HG02870 (cell line): Measurements from ENCODE around the gene CARHSP1.
"Not testable (repeated sequence)": the region's sequence is repeated elsewhere in the genome, so short reads cannot be mapped to it uniquely, and the experiment has no call there.

Experiments used
- ATAC-seq: cut with Tn5 transposase; IDR thresholded peaks from one replicate; pipeline ENCODE4 v1.9.1; 2021; ENCODE audit warnings: mild to moderate bottlenecking, moderate library complexity; ENCODE audit not compliant: unreplicated experiment

CARHSP1 gene

DNA sequence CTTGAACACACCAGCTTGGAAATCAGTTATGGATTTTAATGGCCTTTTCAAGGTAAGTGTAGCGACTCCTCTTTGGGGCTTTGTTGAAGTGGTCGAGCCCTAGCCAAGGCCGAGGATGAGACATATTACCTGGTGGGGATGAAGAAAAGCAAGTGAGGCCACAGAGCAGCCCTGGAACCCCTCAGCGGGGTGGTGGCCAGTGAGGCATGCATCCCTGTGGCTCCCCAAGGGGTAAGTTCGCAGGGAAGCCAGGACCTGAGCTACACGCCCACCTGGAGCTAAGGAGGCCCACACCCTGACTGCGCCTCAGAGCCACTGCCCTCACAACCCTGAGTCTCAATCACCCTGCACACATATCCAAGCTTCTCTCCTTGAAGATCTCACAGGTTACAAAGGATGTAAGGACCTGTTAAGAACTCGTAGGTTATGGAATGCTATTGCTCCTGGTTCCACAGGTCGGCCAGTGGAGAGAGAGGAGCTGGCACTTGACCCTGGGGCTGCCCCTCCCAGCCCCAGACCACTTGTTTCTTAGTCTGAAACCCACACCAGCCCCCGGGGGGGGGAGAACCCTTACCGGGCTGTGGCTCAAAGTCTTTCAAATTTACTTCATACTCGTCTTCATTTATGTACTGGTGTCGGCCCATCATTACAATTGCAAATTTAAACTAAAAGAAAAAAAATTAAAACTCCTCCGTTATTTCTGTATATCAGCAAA, 25.3 kb upstream of the CARHSP1 start:
- ATAC-seq: no peak

GRCh38 chr16:8893426-8893825, 24.6 kb upstream of the CARHSP1 start:
- ATAC-seq: no peak

- peak; percentile 33 for ATAC-seq
These were observed 23.3 kb upstream of the CARHSP1 start for GRCh38 chr16:8892101-8892575.

- ATAC-seq: no peak
These were observed 21.7 kb upstream of the CARHSP1 start for GRCh38 chr16:8890549-8890921.

- no peak for ATAC-seq
These were observed 21.2 kb upstream of the CARHSP1 start for GRCh38 chr16:8889893-8890548.

DNA sequence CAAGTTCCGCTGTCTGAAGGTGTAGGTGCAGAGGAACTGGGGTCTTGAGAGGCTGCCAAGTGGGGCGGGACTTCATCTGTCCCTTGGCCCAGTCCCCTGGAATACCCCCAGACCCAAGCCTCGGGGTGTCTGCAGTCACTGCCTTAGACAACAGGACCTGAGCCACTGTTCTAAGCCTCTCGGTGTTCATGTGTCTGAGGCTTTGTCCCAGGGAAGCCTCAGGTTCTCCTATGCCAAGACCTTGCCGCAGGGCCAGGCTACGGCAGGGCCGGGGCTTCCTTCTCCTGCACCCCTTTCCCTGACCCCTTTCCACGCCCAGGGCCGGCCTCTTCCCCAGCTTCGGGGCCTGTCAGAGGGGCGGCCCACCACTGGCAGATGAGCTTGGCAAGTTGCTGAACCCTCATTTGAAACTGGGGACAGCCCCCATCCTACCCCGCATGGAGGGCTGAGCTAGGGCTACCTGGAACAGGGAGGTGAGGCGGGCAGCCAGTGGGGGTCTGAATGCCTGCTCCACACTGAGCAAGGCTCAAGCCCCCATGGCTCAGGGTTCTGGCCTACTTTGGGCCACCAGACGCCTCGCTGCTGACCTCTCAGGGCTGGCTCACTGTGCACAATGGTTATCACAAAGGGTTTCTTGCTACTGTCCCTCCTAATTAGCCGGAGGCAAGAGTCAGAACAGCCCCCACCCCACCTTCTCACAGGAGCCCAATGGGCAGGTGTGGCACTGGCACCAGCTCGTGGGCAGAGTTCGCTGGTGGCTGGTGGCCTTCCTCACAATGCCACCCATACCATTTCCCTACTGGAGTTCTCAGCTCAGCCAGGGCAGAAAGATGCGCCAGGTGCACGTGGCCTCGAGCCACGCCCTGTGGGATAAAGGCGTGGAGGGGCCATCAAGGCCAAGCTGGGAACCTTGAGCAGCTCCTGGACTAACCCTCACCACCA, 20.4 kb upstream of the CARHSP1 start:
- no peak for ATAC-seq

DNA sequence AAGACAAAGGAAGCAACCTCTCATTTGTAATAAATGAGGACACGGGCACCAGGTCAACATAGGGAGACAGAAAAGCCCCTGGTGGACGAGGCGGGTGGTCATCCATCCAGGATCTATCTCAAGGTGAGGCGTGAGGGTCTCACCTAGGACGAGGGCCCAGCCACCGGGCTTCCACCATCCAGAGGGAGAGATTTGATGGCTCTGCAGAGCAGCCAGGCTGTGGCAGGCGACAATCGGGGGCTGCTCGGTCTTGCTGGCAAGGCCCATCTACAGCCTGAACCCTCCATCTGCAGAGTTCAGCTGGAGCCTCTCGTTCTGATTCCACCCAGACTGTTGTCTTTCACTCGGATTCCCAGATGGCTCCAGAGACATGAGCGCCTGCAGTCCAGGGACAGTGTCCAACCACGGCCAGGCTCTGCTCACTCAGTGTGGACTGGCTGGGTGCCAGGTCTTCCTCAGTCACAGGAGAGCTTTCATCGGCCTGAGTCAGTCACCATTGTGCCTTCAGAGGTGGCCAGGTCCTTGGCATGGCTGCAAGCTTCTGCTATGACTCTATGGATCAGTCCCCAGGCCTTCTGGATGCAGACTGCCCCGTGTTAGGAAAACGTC, 19.2 kb upstream of the CARHSP1 start:
- ATAC-seq: no peak

- ATAC-seq: no peak
These were observed 18.6 kb upstream of the CARHSP1 start for GRCh38 chr16:8887431-8887765.

DNA sequence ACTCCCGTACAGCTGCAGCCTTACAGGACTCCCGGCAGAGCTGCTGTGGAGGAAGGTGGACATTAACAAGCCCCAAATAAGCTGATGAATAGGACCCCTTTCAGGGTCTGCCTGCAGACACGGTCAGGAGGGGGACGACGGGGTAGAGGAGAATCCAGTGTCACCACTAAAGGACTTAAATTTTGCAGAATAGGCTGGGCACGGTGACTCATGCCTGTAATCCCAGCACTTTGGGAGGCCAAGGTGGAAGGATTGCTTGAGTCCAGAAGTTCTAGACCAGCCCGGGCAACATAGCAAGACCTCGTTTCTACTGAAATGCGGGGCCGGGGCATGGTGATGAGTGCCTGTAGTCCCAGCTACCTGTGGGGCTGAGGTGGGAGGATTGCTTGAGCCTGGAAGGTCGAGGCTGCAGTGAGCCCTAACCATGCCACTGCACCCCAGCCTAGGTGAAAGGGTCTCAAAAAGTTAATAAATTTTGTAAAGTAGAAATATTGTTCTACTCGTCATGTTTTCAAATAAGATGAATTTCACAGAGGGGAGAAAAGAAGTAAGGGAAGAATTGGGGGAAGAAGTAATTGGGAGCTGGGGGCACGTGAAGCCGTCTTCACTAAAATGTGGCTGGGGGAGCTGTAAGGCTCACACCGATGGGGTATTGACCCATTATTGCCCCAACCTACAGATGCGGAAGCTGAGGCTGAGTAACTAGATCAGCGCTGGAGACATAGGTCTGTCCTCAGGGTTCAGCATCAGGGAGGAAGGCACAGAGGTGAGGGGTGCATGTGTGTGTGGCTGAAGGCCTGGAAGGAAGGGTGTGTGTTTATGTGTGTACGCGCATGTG, 18.0 kb upstream of the CARHSP1 start:
- no peak for ATAC-seq

GRCh38 chr16:8885674-8886592, 17.1 kb upstream of the CARHSP1 start:
- ATAC-seq: no peak

GRCh38 chr16:8882725-8883377, 14.0 kb upstream of the CARHSP1 start:
- no peak for ATAC-seq

- ATAC-seq: no peak
These were observed 13.3 kb upstream of the CARHSP1 start, which contains the start of gene LITAFD for GRCh38 chr16:8882041-8882617. LITAFD (plus strand) TSS chr16:8882351; CDS start chr16:8884356, 2,005 bp downstream.

DNA sequence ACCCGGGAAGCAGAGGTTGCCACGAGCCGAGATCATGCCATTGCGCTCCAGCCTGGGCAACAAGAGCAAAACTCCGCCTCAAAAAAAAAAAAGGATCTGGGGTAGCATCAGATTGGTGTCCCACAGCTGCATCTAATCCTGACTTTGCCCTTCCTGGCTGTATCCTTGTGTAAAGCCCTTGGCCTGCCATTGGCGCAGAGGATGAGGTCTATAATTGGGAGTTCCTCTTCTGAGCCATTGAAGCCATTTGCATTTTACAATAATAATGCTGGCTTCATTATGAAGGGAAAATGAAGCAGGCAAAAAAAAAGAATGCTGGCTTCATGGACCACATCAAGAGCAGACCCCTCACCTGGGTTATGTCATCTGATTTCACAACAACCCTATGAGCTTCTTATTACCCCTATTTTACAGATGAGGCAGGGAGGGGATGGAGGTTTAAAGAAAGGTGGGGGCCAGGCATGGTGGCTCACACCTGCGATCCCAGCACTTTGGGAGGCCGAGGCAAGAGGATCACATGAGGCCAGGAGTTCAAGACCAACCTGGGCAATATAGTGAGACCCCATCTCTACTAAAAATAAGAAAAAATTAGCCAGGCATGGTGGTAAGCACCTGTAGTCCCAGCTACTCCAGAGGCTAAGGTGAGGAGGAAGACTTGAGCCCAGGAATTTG, 12.2 kb upstream of the CARHSP1 start:
- no peak for ATAC-seq

- no peak for ATAC-seq
These were observed 9.7 kb upstream of the CARHSP1 start for GRCh38 chr16:8878523-8878911.

- no peak for ATAC-seq
These were observed 9.2 kb upstream of the CARHSP1 start for GRCh38 chr16:8877894-8878522.

GRCh38 chr16:8875317-8875716, 6.5 kb upstream of the CARHSP1 start:
- not testable (repeated sequence) for ATAC-seq

DNA sequence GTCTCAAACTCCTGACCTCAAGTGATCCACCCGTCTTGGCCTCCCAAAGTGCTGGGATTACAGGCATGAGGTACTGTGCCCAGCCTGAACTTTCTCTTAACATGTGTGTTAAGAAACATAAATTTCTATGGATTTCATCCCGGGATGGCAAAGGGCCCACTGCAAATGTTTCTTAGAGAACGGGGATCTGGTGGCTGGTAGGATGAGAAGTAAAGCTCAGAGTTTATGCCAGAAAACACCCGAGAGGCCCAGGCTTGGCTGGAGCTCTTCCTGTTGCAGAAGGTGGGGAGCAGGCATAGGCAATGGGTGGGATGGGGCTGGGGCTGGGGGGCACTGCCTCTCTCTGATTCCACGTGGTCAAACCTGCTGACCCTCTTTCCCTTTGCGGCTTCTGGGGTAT, 5.6 kb upstream of the CARHSP1 start:
- ATAC-seq: no peak
